NT2/D1 (cell line): Measurements from ENCODE around the gene SLC6A20.

ENCODE experiments used
- SUZ12 ChIP-seq: IDR thresholded peaks from 2 replicates; pipeline ENCODE4 v1.6.1; 2011; ENCODE audit not compliant: insufficient read length, insufficient read depth; ENCODE audit errors: extremely low read depth
- ZNF274 ChIP-seq: IDR thresholded peaks from 2 replicates; pipeline ENCODE4 v1.6.1; 2011; ENCODE audit warnings: mild to moderate bottlenecking, low read depth, low read length

- no peak for TF ChIP-seq ZNF274
- TF ChIP-seq SUZ12, result no peak
Observed at GRCh38 chr3:45716790-45717336, 79.5 kb downstream of the SLC6A20 start.
